HepG2 (cell line): ENCODE data around the gene GMEB2. TPM values are rescaled to one million over a fixed set of nuclear protein-coding genes. Genes with fewer than 3 reads are reported as not detected.

Source experiments
- ATF1 ChIP-seq: IDR thresholded peaks from 2 replicates; pipeline ENCODE4 v1.6.1; 2016; ENCODE audit warnings: mild to moderate bottlenecking, control low read depth
- CENPT ChIP-seq: sonication (generic); formaldehyde crosslinking; IDR thresholded peaks from 2 replicates; pipeline ENCODE4 v1.8.0; 2022; ENCODE audit warnings: low read depth, mild to moderate bottlenecking, moderate library complexity, missing genetic modification reagents
- EED ChIP-seq: sonication (generic); formaldehyde crosslinking; IDR thresholded peaks from 2 replicates; pipeline ENCODE4 v1.5.0; 2020; ENCODE audit warnings: mild to moderate bottlenecking, missing genetic modification reagents
- HDAC6 ChIP-seq: fragments of 200-600 bp; sonication (generic); IDR thresholded peaks from 2 replicates; pipeline ENCODE4 v1.7.0; 2017; ENCODE audit warnings: mild to moderate bottlenecking, antibody characterized with exemption, low read length, low read depth
- KDM4B ChIP-seq: sonication (generic); formaldehyde crosslinking; IDR thresholded peaks from 2 replicates; pipeline ENCODE4 v1.4.0; 2020; ENCODE audit warnings: missing genetic modification reagents
- KMT2A ChIP-seq: sonication (generic); formaldehyde crosslinking; IDR thresholded peaks from 2 replicates; pipeline ENCODE4 v1.4.0; 2020; ENCODE audit warnings: missing genetic modification reagents
- NCOR1 ChIP-seq: fragments of 200-600 bp; sonication (generic); IDR thresholded peaks from 2 replicates; pipeline ENCODE4 v1.7.0; 2017; ENCODE audit warnings: antibody characterized with exemption, low read length, borderline replicate concordance
- SNAPC4 ChIP-seq: sonication (generic); formaldehyde crosslinking; IDR thresholded peaks from 2 replicates; pipeline ENCODE4 v1.4.0; 2020; ENCODE audit warnings: mild to moderate bottlenecking, missing genetic modification reagents
- SRF ChIP-seq: IDR thresholded peaks from 2 replicates; pipeline ENCODE4 v1.6.1; 2011; ENCODE audit warnings: mild to moderate bottlenecking, low read depth, low read length, moderate library complexity
- STAG1 ChIP-seq: sonication (generic); formaldehyde crosslinking; IDR thresholded peaks from 2 replicates; pipeline ENCODE4 v1.4.0; 2020; ENCODE audit warnings: missing genetic modification reagents
- U2AF2 ChIP-seq: fragments of 200-400 bp; formaldehyde crosslinking; IDR thresholded peaks from 2 replicates; pipeline ENCODE4 v1.6.1; 2017; ENCODE audit warnings: low read depth, mild to moderate bottlenecking, low read length
- ZBTB1 ChIP-seq: sonication (generic); formaldehyde crosslinking; IDR thresholded peaks from 2 replicates; pipeline ENCODE4 v1.4.0; 2020; ENCODE audit warnings: missing genetic modification reagents, borderline replicate concordance
- ZGPAT ChIP-seq: IDR thresholded peaks from 2 replicates; pipeline ENCODE4 v1.6.1; 2016; ENCODE audit warnings: mild to moderate bottlenecking
- ZNF234 ChIP-seq: sonication (generic); formaldehyde crosslinking; conservative IDR thresholded peaks from 2 replicates; pipeline ENCODE4 v1.5.1; 2020; ENCODE audit warnings: mild to moderate bottlenecking, missing genetic modification reagents
- ZNF24 ChIP-seq: fragments of 450-650 bp; IDR thresholded peaks from 2 replicates; pipeline ENCODE4 v1.6.1; 2017; ENCODE audit warnings: antibody characterized with exemption, mild to moderate bottlenecking
- ZNF34 ChIP-seq: sonication (generic); formaldehyde crosslinking; IDR thresholded peaks from 2 replicates; pipeline ENCODE4 v1.4.0; 2020; ENCODE audit warnings: mild to moderate bottlenecking, missing genetic modification reagents, borderline replicate concordance
- ZNF446 ChIP-seq: sonication (generic); formaldehyde crosslinking; IDR thresholded peaks from 2 replicates; pipeline ENCODE4 v1.5.0; 2020; ENCODE audit warnings: mild to moderate bottlenecking, missing genetic modification reagents
- ZNF513 ChIP-seq: sonication (generic); formaldehyde crosslinking; conservative IDR thresholded peaks from 2 replicates; pipeline ENCODE4 v1.5.0; 2020; ENCODE audit warnings: missing genetic modification reagents
- ZNF562 ChIP-seq: sonication (generic); formaldehyde crosslinking; IDR thresholded peaks from 2 replicates; pipeline ENCODE4 v1.8.0; 2022; ENCODE audit warnings: missing genetic modification reagents, borderline replicate concordance
- ZNF639 ChIP-seq: conservative IDR thresholded peaks from 2 replicates; pipeline ENCODE4 v1.6.1; 2018; ENCODE audit warnings: missing genetic modification reagents
- ZNF839 ChIP-seq: sonication (generic); formaldehyde crosslinking; IDR thresholded peaks from 2 replicates; pipeline ENCODE4 v1.4.0; 2020; ENCODE audit warnings: missing genetic modification reagents, mild to moderate bottlenecking, borderline replicate concordance
- polyA plus RNA-seq, 8 experiments: library from polyadenylated mRNA; depleted of rRNA in 3 of 8; stranded (reverse) in 7 of 8; unstranded in 1 of 8; fragments of >200 nt; fragmentation: Illumina TruSeq in 4 of 8; extraction: Trizol in 4 of 8; gene quantifications; 2 replicates each; pipeline versions ENCODE4 v1.2.1 to v1.2.3, GENCODE V29; 2011 to 2016; ENCODE audit warnings: low read depth in 4 of 8, missing spikeins in 1 of 8, mixed read lengths in 1 of 8; ENCODE audit not compliant: insufficient read depth in 1 of 8
- total RNA-seq, 5 experiments: library from RNA; depleted of rRNA; stranded (reverse); fragments of >200 nt; fragmentation: Illumina TruSeq; extraction: Trizol; gene quantifications; 2 replicates each; pipeline ENCODE4 v1.2.3, GENCODE V29; 2016; ENCODE audit warnings: low read depth in 1 of 5

GMEB2 gene
- total and polyA plus RNA-seq, 2 of the 13 experiments (the other 11 are each of a cell fraction or from before 2014, with no cell fraction given), result 10.6 to 12.4 TPM

- TF ChIP-seq SNAPC4, result 0 out of 2 replicates have a peak, but pooled peaks have one; percentile 8
- TF ChIP-seq KDM4B, result no peak
- TF ChIP-seq ZGPAT (CRISPR knock-in tag), result no peak
- no peak for TF ChIP-seq ZNF234
- no peak for TF ChIP-seq NCOR1
- TF ChIP-seq ATF1 (CRISPR knock-in tag), result no peak
- TF ChIP-seq ZNF562 (CRISPR knock-in tag), result no peak
- TF ChIP-seq ZNF639, result peak; percentile 33; the same call in 1 of the 2 replicates
- no peak for TF ChIP-seq ZNF24
- no peak for TF ChIP-seq ZNF446
- TF ChIP-seq ZNF513 (CRISPR knock-in tag), result no peak
- no peak for TF ChIP-seq EED
- 0 out of 2 replicates have a peak, but pooled peaks have one; percentile 72 for TF ChIP-seq ZNF34 (CRISPR knock-in tag)
- no peak for TF ChIP-seq HDAC6
- no peak for TF ChIP-seq CENPT (CRISPR knock-in tag)
- TF ChIP-seq SRF, result no peak
- TF ChIP-seq ZBTB1 (CRISPR knock-in tag), result no peak
- no peak; the same call in 1 of the 2 replicates for TF ChIP-seq KMT2A (CRISPR knock-in tag)
- 0 out of 2 replicates have a peak, but pooled peaks have one; percentile 18 for TF ChIP-seq ZNF839
- TF ChIP-seq STAG1 (CRISPR knock-in tag), result no peak
- TF ChIP-seq U2AF2, result no peak
Measured at GRCh38 chr20:63652192-63652980, 25.5 kb upstream of the GMEB2 start (continued).
